AG09319 (cell line): Measurements from ENCODE around the gene CACNA1I.

Experiments
- DNase-seq: peaks from one replicate; pipeline ENCODE4 v3.0.0-alpha.2; 2010; ENCODE audit warnings: low read depth; ENCODE audit errors: extremely low read depth
- CTCF ChIP-seq: IDR thresholded peaks from 2 replicates; pipeline ENCODE4 v1.5.1; 2011; ENCODE audit warnings: low read depth, mild to moderate bottlenecking, inconsistent platforms, low read length, moderate library complexity

CACNA1I gene

GRCh38 chr22:39646398-39647063 is 76.0 kb downstream of the CACNA1I start:
- no peak for TF ChIP-seq CTCF
- no peak for DNase-seq

- TF ChIP-seq CTCF = no peak
- no peak for DNase-seq
Measured at GRCh38 chr22:39647836-39648629, 77.5 kb downstream of the CACNA1I start.

- no peak for DNase-seq
- TF ChIP-seq CTCF = no peak
Measured at GRCh38 chr22:39648630-39648950, 78.0 kb downstream of the CACNA1I start.

- no peak for DNase-seq
- no peak for TF ChIP-seq CTCF
Measured at GRCh38 chr22:39649500-39650089, 79.0 kb downstream of the CACNA1I start.

- DNase-seq = no peak
- no peak for TF ChIP-seq CTCF
Measured at GRCh38 chr22:39651053-39651996, 80.8 kb downstream of the CACNA1I start.

- no peak for DNase-seq
- TF ChIP-seq CTCF = no peak
Measured at GRCh38 chr22:39652990-39653786, 82.6 kb downstream of the CACNA1I start.
